A673 (cell line): ENCODE data around the gene ZNF17. TPM values are rescaled to one million over a fixed set of nuclear protein-coding genes. Genes with fewer than 3 reads are reported as not detected.

Experiments
- BruUV-seq: library from RNA; stranded (reverse); fragments of 400-500 nt; replicated peaks from 2 replicates; lab custom pipeline; 2021; lab: Mats Ljungman, UMichigan
- CTCF ChIA-PET: fragments of 300-600 bp; sonication (Branson Sonifier 250); formaldehyde crosslinking; loops from one replicate; lab custom pipeline; 2022; ENCODE audit warnings: antibody characterized with exemption; lab: Charles Lee
- POLR2A ChIA-PET: fragments of 300-600 bp; sonication (Branson Sonifier 250); formaldehyde crosslinking; loops from one replicate; lab custom pipeline; 2022; ENCODE audit warnings: antibody characterized with exemption; ENCODE audit not compliant: low non-redundant PET; lab: Charles Lee
- DNase-seq: peaks from one replicate; pipeline ENCODE4 v3.0.0-alpha.2; 2015; ENCODE audit warnings: low spot score
- H3K27ac ChIP-seq: fragments of 200-600 bp; sonication (generic); 2 replicates; pipeline ENCODE4 v1.5.1; 2016; ENCODE audit warnings: mixed run types, low read depth, mild to moderate bottlenecking, mixed read lengths, antibody characterized with exemption, low read length; ENCODE audit not compliant: poor library complexity, severe bottlenecking
- H3K27me3 ChIP-seq: fragments of 200-600 bp; sonication (generic); replicated peaks from 2 replicates; pipeline ENCODE4 v1.6.1; 2017; ENCODE audit warnings: mixed run types, low read depth, mild to moderate bottlenecking, mixed read lengths, antibody characterized with exemption, low read length; ENCODE audit not compliant: insufficient read depth, poor library complexity
- H3K36me3 ChIP-seq: fragments of 200-600 bp; sonication (generic); 2 replicates; pipeline ENCODE4 v1.6.1; 2016; ENCODE audit warnings: mixed run types, mild to moderate bottlenecking, mixed read lengths, antibody characterized with exemption, low read length; ENCODE audit not compliant: insufficient read depth, poor library complexity, severe bottlenecking
- H3K4me1 ChIP-seq: fragments of 200-600 bp; sonication (generic); 2 replicates; pipeline ENCODE4 v1.6.1; 2017; ENCODE audit warnings: mixed run types, mild to moderate bottlenecking, mixed read lengths, antibody characterized with exemption, low read length; ENCODE audit not compliant: insufficient read depth, poor library complexity, severe bottlenecking
- H3K4me3 ChIP-seq: fragments of 200-600 bp; sonication (generic); 2 replicates; pipeline ENCODE4 v1.5.1; 2016; ENCODE audit warnings: low read depth, mixed run types, mild to moderate bottlenecking, mixed read lengths, low read length; ENCODE audit not compliant: poor library complexity, severe bottlenecking
- H3K9me3 ChIP-seq: fragments of 200-600 bp; sonication (generic); 2 replicates; pipeline ENCODE4 v1.6.1; 2016; ENCODE audit warnings: mixed run types, low read depth, mild to moderate bottlenecking, mixed read lengths, antibody characterized with exemption, low read length; ENCODE audit not compliant: poor library complexity, severe bottlenecking
- CTCF ChIP-seq: fragments of 300-800, 200-600 bp; sonication (generic); conservative IDR thresholded peaks from 2 replicates; pipeline ENCODE4 v1.5.1; 2017; ENCODE audit warnings: low read depth, mild to moderate bottlenecking, antibody characterized with exemption, low read length, moderate library complexity, mixed read lengths
- EZH2 ChIP-seq: fragments of 200-600 bp; sonication (generic); IDR thresholded peaks from 2 replicates; pipeline ENCODE4 v1.6.1; 2017; ENCODE audit warnings: borderline replicate concordance, low read depth, mild to moderate bottlenecking, mixed read lengths, antibody characterized with exemption, low read length; ENCODE audit not compliant: poor library complexity, severe bottlenecking
- intact Hi-C: fragments of 100-400 bp; cut with micrococcal nuclease; formaldehyde crosslinking; loops from one replicate; pipeline ENCODE4 v1.10.0; 2022; ENCODE audit not compliant: unreplicated experiment
- total RNA-seq: library from RNA; stranded (reverse); gene quantifications from 2 replicates; pipeline ENCODE4 v1.2.3, GENCODE V29; 2021

The ZNF17 gene
- total RNA-seq, 1 experiment from 2014 or later: 13.1 TPM

GRCh38 chr19:57443121-57443696, 32.2 kb downstream of the ZNF17 start:
- intact Hi-C loops: no loop called here

GRCh38 chr19:57452307-57452706, 41.3 kb downstream of the ZNF17 start:
- H3K27ac ChIP-seq: no peak overlapping the region
- no peaks in the 10 kb centered on the region for H3K27me3 ChIP-seq
- intact Hi-C loops: no loop called here
- H3K9me3 ChIP-seq: peaks cover 10% of the 10 kb centered on the region
- TF ChIP-seq CTCF (no peak), EZH2 (no peak)
- ChIA-PET CTCF (no interaction called here), POLR2A (no interaction called here)
- H3K4me1 ChIP-seq: no peaks in the 10 kb centered on the region
- BruUV-seq: no TSS peak
- no peak overlapping the region for H3K4me3 ChIP-seq
- no peak for DNase-seq
- H3K36me3 ChIP-seq: no peaks in the 10 kb centered on the region

More at GRCh38 chr19:57443121-57443696, 32.2 kb downstream of the ZNF17 start:
- Histone ChIP-seq H3K27me3 (no peaks in the 10 kb centered on the region), H3K36me3 (peaks cover 35% of the 10 kb centered on the region), H3K4me1 (no peaks in the 10 kb centered on the region), H3K27ac (no peak overlapping the region), H3K9me3 (peaks cover 25% of the 10 kb centered on the region), H3K4me3 (no peak overlapping the region)
- no TSS peak for BruUV-seq
- CTCF ChIA-PET: no interaction called here
- no peak for DNase-seq
- POLR2A ChIA-PET: interaction anchor here (0.5 kb wide), 1 partner anchor 27 kb away, joined by 3 read pairs; no protein-coding TSS in a partner anchor
- no peak for TF ChIP-seq EZH2
- TF ChIP-seq CTCF: no peak

- Histone ChIP-seq H3K36me3 (peaks cover 5% of the 10 kb centered on the region), H3K4me3 (no peak overlapping the region), H3K27ac (no peak overlapping the region), H3K9me3 (peaks cover 51% of the 10 kb centered on the region), H3K27me3 (no peaks in the 10 kb centered on the region), H3K4me1 (no peaks in the 10 kb centered on the region)
- ChIA-PET CTCF (no interaction called here), POLR2A (no interaction called here)
- peak; percentile 66 for DNase-seq
- BruUV-seq: no TSS peak
- intact Hi-C loops: no loop called here
- TF ChIP-seq EZH2: no peak
- TF ChIP-seq CTCF: peak; percentile 61
Measured at GRCh38 chr19:57465680-57466381, 54.9 kb downstream of the ZNF17 start.
